HG02943 (cell line): ENCODE results near the gene LMNA.
A peak's percentile ranks its signal among the peaks of the same experiment; 100 is the strongest.
"Not testable (repeated sequence)": the region's sequence is repeated elsewhere in the genome, so short reads cannot be mapped to it uniquely, and the experiment has no call there.

Source experiments
- ATAC-seq: cut with Tn5 transposase; IDR thresholded peaks from one replicate; pipeline ENCODE4 v1.9.1; 2021; ENCODE audit warnings: mild to moderate bottlenecking, low read depth, moderate library complexity; ENCODE audit not compliant: unreplicated experiment

Gene LMNA

GRCh38 chr1:156103521-156103947, 11.0 kb upstream of the LMNA start:
- no peak for ATAC-seq

GRCh38 chr1:156104065-156104810, 10.3 kb upstream of the LMNA start:
- ATAC-seq = no peak

- no peak for ATAC-seq
These were observed 9.4 kb upstream of the LMNA start for GRCh38 chr1:156104861-156105832.

- ATAC-seq = no peak
These were observed 7.7 kb upstream of the LMNA start for GRCh38 chr1:156106624-156107488.

- ATAC-seq = no peak
These were observed 6.5 kb upstream of the LMNA start for GRCh38 chr1:156108057-156108456.

GRCh38 chr1:156108664-156109241, 5.8 kb upstream of the LMNA start:
- no peak for ATAC-seq

GRCh38 chr1:156110252-156110651, 4.3 kb upstream of the LMNA start:
- ATAC-seq = no peak

- no peak for ATAC-seq
These were observed 3.1 kb upstream of the LMNA start for GRCh38 chr1:156111355-156111962.

GRCh38 chr1:156112276-156113137, 2.0 kb upstream of the LMNA start:
- no peak for ATAC-seq

GRCh38 chr1:156113282-156113950, 1.1 kb upstream of the LMNA start:
- ATAC-seq = no peak

- ATAC-seq = peak; percentile 5
These were observed 505 bp downstream of the LMNA start for GRCh38 chr1:156114919-156115513.

GRCh38 chr1:156115514-156116374, 1.2 kb downstream of the LMNA start:
- ATAC-seq = no peak

GRCh38 chr1:156116731-156117130, 2.2 kb downstream of the LMNA start:
- not testable (repeated sequence) for ATAC-seq

- ATAC-seq = no peak
These were observed 3.1 kb downstream of the LMNA start for GRCh38 chr1:156117414-156118176.

GRCh38 chr1:156118177-156118868, 3.8 kb downstream of the LMNA start:
- no peak for ATAC-seq
